ENCODE results near the gene SPATA32. TPM values are rescaled to one million over a fixed set of nuclear protein-coding genes. Genes with fewer than 3 reads are reported as not detected.
A peak's percentile ranks its signal among the peaks of the same experiment; 100 is the strongest.

Gene SPATA32
- total RNA-seq, 1 donor, result not detected

DNA sequence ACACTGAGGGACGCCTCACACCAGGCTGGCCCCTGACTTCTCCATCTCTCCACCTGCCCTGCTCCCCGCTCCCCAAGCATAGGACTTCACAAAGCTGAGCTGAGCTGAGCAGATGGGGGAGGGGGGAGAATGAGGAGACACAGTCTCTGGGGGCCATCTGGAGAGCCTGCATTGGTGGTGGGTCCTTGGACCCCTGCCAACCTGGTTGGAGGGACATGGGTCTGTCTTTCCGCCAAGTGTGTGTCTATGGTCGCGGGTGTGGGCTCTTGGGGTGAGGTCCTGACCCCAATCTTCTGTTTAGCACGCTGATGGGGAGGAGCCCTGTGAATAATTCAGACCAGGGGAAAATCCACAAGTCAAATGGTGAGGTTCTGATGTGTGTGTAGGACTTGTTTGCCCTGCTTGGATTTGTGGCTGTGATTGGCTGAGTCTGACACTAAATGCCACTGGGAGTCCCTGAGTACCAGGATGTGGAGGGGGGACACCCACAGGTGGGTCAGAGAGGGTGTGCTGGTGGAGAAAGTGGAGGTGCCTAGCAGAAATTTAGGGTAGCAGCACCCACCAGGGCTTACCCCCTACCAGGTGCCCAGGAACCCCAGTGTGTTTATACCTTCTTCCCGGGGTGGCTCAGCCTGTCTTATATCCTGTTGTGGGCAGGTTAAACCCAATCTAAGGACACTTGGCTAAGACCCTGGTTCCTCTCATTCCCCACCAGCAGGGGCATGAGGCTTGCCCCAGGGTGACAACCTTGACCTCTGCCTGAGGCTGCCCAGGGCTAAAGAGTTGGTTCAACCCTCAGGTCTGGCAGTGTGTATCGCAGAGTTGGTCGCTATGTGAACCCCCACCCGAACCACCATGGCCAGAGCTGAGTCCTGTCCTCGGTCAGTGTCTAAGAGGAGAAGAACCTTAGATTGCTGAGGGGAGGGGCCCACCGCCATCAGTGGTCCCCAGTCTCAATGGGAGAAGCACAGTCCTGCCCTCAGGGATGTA is 38.1 kb downstream of the SPATA32 start:
- no peak overlapping the region for H3K4me3 ChIP-seq (ENCODE audit: insufficient read depth, low read length)
- H3K4me2 ChIP-seq (ENCODE audit: insufficient read depth, low read length), result no peak overlapping the region
- peaks cover 19% of the 10 kb centered on the region for H3K4me1 ChIP-seq (ENCODE audit: insufficient read depth, low read length)
- H3K27ac ChIP-seq (ENCODE audit: low read depth, low read length), result no peak overlapping the region
- no peaks in the 10 kb centered on the region for H3K36me3 ChIP-seq (ENCODE audit: insufficient read depth, low read length)
- no peak overlapping the region for H2AFZ ChIP-seq (ENCODE audit: low read length)
- peak; percentile 89 for DNase-seq (ENCODE audit: insufficient read length, low spot score, missing footprints)
- no peaks in the 10 kb centered on the region for H3K79me2 ChIP-seq (ENCODE audit: insufficient read depth, low read length)
- no peaks in the 10 kb centered on the region for H4K20me1 ChIP-seq (ENCODE audit: insufficient read depth, low read length)
- H3K27me3 ChIP-seq (ENCODE audit: insufficient read depth, low read length), result peaks cover 30% of the 10 kb centered on the region
- H3K9me3 ChIP-seq (ENCODE audit: low read depth, low read length), result no peaks in the 10 kb centered on the region
- no peak for TF ChIP-seq CTCF (IDR thresholded peaks at IDR 0.05; ENCODE audit: extremely low read depth, low read depth, low read length)

GRCh38 chr17:45222996-45223538 is 38.8 kb downstream of the SPATA32 start:
- Histone ChIP-seq H3K4me1 (ENCODE audit: insufficient read depth, low read length) (peaks cover 14% of the 10 kb centered on the region), H3K79me2 (ENCODE audit: insufficient read depth, low read length) (no peaks in the 10 kb centered on the region), H2AFZ (ENCODE audit: low read length) (no peak overlapping the region), H4K20me1 (ENCODE audit: insufficient read depth, low read length) (no peaks in the 10 kb centered on the region), H3K27me3 (ENCODE audit: insufficient read depth, low read length) (peaks cover 30% of the 10 kb centered on the region), H3K36me3 (ENCODE audit: insufficient read depth, low read length) (no peaks in the 10 kb centered on the region), H3K4me2 (ENCODE audit: insufficient read depth, low read length) (no peak overlapping the region), H3K4me3 (ENCODE audit: insufficient read depth, low read length) (no peak overlapping the region), H3K9me3 (ENCODE audit: low read depth, low read length) (no peaks in the 10 kb centered on the region), H3K27ac (ENCODE audit: low read depth, low read length) (no peak overlapping the region)
- no peak for TF ChIP-seq CTCF (IDR thresholded peaks at IDR 0.05; ENCODE audit: extremely low read depth, low read depth, low read length)
- peak; percentile 71 for DNase-seq (ENCODE audit: insufficient read length, low spot score, missing footprints)

GRCh38 chr17:45222289-45222995 is 39.5 kb downstream of the SPATA32 start:
- no peaks in the 10 kb centered on the region for H3K9me3 ChIP-seq (ENCODE audit: low read depth, low read length)
- TF ChIP-seq CTCF (IDR thresholded peaks at IDR 0.05; ENCODE audit: extremely low read depth, low read depth, low read length), result no peak
- H3K4me3 ChIP-seq (ENCODE audit: insufficient read depth, low read length), result peak overlapping the region; percentile 65
- H3K4me1 ChIP-seq (ENCODE audit: insufficient read depth, low read length), result peaks cover 11% of the 10 kb centered on the region
- H4K20me1 ChIP-seq (ENCODE audit: insufficient read depth, low read length), result no peaks in the 10 kb centered on the region
- H3K27me3 ChIP-seq (ENCODE audit: insufficient read depth, low read length), result peaks cover 30% of the 10 kb centered on the region
- no peak overlapping the region for H3K27ac ChIP-seq (ENCODE audit: low read depth, low read length)
- H3K4me2 ChIP-seq (ENCODE audit: insufficient read depth, low read length), result peak overlapping the region; percentile 64
- H3K36me3 ChIP-seq (ENCODE audit: insufficient read depth, low read length), result no peaks in the 10 kb centered on the region
- H3K79me2 ChIP-seq (ENCODE audit: insufficient read depth, low read length), result no peaks in the 10 kb centered on the region
- H2AFZ ChIP-seq (ENCODE audit: low read length), result no peak overlapping the region
- DNase-seq (ENCODE audit: insufficient read length, low spot score, missing footprints), result no peak

DNA sequence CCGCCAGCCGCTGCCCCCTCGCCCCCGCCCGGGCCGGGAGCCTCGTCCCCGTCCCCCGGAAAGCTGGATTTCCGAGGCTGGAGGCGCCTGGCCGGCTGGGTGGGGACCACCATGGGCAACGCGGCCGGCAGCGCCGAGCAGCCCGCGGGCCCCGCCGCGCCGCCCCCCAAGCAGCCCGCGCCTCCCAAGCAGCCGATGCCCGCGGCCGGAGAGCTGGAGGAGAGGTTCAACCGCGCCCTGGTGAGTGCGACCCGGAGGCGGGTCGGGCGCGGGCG is 39.9 kb downstream of the SPATA32 start:
- H3K9me3 ChIP-seq (ENCODE audit: low read depth, low read length), result no peaks in the 10 kb centered on the region
- peaks cover 11% of the 10 kb centered on the region for H3K4me1 ChIP-seq (ENCODE audit: insufficient read depth, low read length)
- H3K27me3 ChIP-seq (ENCODE audit: insufficient read depth, low read length), result peaks cover 30% of the 10 kb centered on the region
- H4K20me1 ChIP-seq (ENCODE audit: insufficient read depth, low read length), result no peaks in the 10 kb centered on the region
- peak overlapping the region; percentile 65 for H3K4me3 ChIP-seq (ENCODE audit: insufficient read depth, low read length)
- DNase-seq (ENCODE audit: insufficient read length, low spot score, missing footprints), result no peak
- no peak overlapping the region for H2AFZ ChIP-seq (ENCODE audit: low read length)
- TF ChIP-seq CTCF (IDR thresholded peaks at IDR 0.05; ENCODE audit: extremely low read depth, low read depth, low read length), result no peak
- H3K36me3 ChIP-seq (ENCODE audit: insufficient read depth, low read length), result no peaks in the 10 kb centered on the region
- peak overlapping the region; percentile 64 for H3K4me2 ChIP-seq (ENCODE audit: insufficient read depth, low read length)
- H3K27ac ChIP-seq (ENCODE audit: low read depth, low read length), result no peak overlapping the region
- no peaks in the 10 kb centered on the region for H3K79me2 ChIP-seq (ENCODE audit: insufficient read depth, low read length)
